ENCODE data around the gene EPHB2.

EPHB2 gene

GRCh38 chr1:22780696-22781095 lies 70.1 kb downstream of the EPHB2 start:
- DNase-seq (ENCODE audit: low spot score) = peak; percentile 38

GRCh38 chr1:22781483-22781882 lies 70.8 kb downstream of the EPHB2 start:
- DNase-seq (ENCODE audit: low spot score) = no peak

- DNase-seq (ENCODE audit: low spot score) = no peak
Observed at GRCh38 chr1:22782406-22782805, 71.8 kb downstream of the EPHB2 start.

GRCh38 chr1:22784317-22784716 lies 73.7 kb downstream of the EPHB2 start:
- DNase-seq (ENCODE audit: low spot score) = no peak

GRCh38 chr1:22784737-22785136 lies 74.1 kb downstream of the EPHB2 start:
- DNase-seq (ENCODE audit: low spot score) = no peak

GRCh38 chr1:22786101-22786500 lies 75.5 kb downstream of the EPHB2 start:
- no peak for DNase-seq (ENCODE audit: low spot score)

- no peak for DNase-seq (ENCODE audit: low spot score)
Observed at GRCh38 chr1:22786719-22787489, 76.3 kb downstream of the EPHB2 start.

GRCh38 chr1:22787636-22788035 lies 77.0 kb downstream of the EPHB2 start:
- DNase-seq (ENCODE audit: low spot score) = no peak

- no peak for DNase-seq (ENCODE audit: low spot score)
Observed at GRCh38 chr1:22788254-22788661, 77.6 kb downstream of the EPHB2 start.

- no peak for DNase-seq (ENCODE audit: low spot score)
Observed at GRCh38 chr1:22789356-22789994, 78.8 kb downstream of the EPHB2 start.

GRCh38 chr1:22790232-22791008 lies 79.8 kb downstream of the EPHB2 start:
- DNase-seq (ENCODE audit: low spot score) = no peak

- DNase-seq (ENCODE audit: low spot score) = no peak
Observed at GRCh38 chr1:22791831-22792347, 81.2 kb downstream of the EPHB2 start.

GRCh38 chr1:22792396-22793160 lies 81.9 kb downstream of the EPHB2 start:
- no peak for DNase-seq (ENCODE audit: low spot score)

- DNase-seq (ENCODE audit: low spot score) = no peak
Observed at GRCh38 chr1:22793647-22794046, 83.0 kb downstream of the EPHB2 start.

GRCh38 chr1:22794647-22795365 lies 84.2 kb downstream of the EPHB2 start:
- DNase-seq (ENCODE audit: low spot score) = no peak

- DNase-seq (ENCODE audit: low spot score) = no peak
Observed at GRCh38 chr1:22795366-22795714, 84.7 kb downstream of the EPHB2 start.

GRCh38 chr1:22796642-22797041 lies 86.0 kb downstream of the EPHB2 start:
- no peak for DNase-seq (ENCODE audit: low spot score)

- no peak for DNase-seq (ENCODE audit: low spot score)
Observed at GRCh38 chr1:22798083-22798482, 87.4 kb downstream of the EPHB2 start.

GRCh38 chr1:22799971-22800370 lies 89.3 kb downstream of the EPHB2 start:
- DNase-seq (ENCODE audit: low spot score) = no peak

- DNase-seq (ENCODE audit: low spot score) = no peak
Observed at GRCh38 chr1:22800629-22801028, 90.0 kb downstream of the EPHB2 start.

GRCh38 chr1:22801347-22801746 lies 90.7 kb downstream of the EPHB2 start:
- no peak for DNase-seq (ENCODE audit: low spot score)
